DMS 273 (cell line): ENCODE measurements around the gene PHF2.

Source experiments
- DNase-seq: peaks from one replicate; lab custom pipeline; 2025; ENCODE audit not compliant: unreplicated experiment; lab: John Stamatoyannopoulos, UW

Gene PHF2

GRCh38 chr9:93648181-93648580, 71.8 kb downstream of the PHF2 start:
- DNase-seq: no peak

DNA sequence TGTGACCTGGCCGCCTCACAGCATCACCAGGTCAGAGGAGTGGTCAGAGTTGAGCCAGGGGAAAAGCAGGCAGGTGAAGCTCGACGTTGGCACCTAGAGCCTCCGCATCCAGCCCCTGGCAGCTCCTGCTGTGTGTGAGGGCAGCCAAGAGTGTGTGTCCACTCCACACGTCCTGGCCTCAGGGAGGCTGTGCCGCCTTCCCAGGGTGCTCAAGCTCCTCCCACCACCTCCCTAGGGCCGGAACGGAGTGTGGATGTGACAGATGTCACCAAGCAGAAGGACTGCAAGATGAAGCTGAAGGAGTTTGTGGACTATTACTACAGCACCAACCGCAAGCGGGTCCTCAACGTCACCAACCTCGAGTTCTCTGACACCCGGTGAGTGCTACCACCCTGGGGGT, 72.5 kb downstream of the PHF2 start:
- DNase-seq: no peak

DNA sequence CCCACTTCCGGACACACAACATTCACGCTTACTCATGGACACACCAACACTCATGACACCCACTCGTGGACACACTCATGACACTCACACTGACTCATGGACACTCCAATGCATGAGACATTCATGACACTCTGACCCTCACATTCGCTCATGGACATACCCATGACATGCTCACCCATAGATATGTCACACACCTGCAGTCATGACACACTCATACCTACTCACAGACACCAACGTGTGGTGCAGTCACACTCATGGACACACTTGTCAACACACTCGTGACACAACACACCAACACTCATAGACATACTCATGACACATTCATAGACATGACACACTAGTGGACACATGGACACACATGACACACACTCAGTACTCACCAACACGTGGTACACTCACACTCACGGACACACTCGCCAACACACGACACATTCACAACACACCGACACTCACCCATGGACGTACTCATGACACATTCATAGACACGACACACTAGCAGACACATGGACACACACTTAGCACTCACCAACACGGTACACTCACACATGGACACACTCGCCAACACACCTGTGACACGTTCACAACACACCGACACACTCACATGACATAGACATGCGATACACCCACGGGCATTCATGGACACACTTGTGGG, 73.4 kb downstream of the PHF2 start:
- no peak for DNase-seq

- DNase-seq: no peak
Measured at GRCh38 chr9:93650448-93650847, 74.1 kb downstream of the PHF2 start.

DNA sequence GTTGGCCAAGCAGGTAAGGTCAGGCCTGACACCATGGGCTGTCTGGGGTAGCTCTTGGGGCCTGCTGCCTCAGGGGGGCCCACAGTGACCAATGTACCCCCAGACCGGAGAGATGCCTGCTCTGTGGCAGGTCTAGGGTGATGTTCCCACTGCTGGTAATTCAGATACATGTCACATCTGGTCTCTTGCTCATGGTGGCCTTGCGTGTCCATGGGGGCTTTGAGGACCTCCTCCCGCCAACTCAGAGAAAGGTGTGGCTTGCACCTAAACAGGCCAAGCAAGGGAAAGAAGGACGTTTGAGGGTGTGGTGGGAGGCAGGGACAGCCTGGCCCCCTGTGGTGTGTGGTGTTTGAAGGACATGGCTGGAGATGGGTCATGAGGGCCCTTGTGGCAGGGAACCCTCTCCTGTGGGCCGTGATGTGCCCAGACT, 75.2 kb downstream of the PHF2 start:
- no peak for DNase-seq

DNA sequence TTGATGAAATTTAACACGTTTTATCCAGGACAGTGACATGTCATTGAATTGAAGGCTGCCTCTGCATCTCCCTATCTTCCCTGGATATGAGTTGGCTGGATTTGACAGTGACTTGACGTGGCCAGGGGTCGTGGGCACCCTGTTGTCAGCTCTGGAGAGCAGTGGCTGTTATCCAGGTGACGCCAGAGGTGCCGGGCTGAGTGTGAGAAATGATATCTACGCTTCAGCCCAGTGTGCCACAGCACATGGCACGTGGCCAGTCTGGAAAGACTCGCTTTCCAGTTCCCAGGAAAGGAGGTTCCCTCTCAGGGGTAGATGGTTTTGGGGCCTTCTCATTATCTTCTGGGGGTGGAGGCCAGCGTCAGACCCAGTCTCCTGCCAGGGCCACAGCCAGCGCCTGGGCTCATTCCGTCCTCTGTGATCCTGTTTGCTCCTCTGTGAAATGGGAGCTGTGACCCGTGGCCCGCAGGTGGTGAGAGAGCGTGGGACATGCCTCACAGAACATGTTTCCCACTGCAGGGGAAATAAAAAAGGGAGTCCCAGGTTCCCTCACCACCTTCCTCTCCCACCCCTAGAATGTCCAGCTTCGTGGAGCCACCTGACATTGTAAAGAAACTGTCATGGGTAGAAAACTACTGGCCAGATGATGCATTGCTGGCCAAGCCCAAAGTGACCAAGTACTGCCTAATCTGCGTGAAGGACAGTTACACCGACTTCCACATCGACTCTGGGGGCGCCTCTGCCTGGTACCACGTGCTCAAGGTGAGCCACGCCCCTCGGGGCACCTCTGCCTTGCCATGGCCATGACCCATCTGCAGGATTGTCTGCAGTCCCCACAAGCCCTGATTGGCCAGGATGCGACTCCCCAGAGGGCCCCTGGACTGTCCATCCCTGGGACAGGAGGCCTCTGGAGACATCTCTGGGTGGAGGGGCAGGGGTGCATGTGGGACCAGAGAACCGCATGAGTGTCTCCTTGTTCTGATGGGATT, 76.5 kb downstream of the PHF2 start:
- DNase-seq: no peak

- DNase-seq: no peak
Measured at GRCh38 chr9:93653760-93654159, 77.4 kb downstream of the PHF2 start.

- DNase-seq: no peak
Measured at GRCh38 chr9:93654351-93654961, 78.1 kb downstream of the PHF2 start.

DNA sequence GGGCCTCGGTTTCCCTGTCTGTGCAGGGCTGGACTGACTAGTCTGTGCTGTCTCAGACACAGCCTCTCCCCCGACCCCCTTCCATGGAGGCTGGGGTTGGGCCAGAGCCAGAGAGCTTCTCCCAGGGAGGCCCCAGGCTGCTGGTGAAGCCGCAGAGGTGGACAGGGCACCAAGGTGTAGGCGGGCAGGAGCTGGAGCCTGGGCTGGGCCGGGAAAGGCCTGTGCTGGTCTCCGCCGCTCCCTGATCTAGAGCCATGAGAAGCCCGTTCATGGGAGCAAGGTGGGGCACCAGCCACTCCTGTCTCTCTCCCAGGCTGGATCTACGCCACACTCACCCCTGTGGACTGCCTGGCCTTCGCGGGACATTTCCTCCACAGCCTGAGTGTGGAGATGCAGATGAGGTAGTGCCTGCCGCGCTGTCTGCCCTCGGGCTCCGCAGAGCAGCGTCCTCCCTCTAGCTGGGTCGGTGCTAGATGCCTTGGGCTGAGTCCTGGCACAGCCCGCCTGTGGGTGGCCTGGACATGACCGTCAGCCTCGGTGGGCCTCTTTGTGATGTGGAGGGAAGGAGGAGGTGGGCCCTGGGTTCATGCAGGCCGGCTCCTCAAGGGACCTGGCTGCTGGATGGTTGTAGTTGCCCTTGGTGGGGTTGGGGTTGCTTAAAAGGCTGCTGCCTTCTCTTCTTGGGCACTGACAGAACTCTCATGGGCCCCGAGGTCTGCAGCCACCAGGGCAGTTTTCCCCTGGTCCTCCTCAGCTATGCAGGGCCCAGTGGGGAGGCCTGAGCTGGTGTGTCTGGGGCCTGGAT, 79.4 kb downstream of the PHF2 start:
- no peak for DNase-seq

GRCh38 chr9:93656426-93657239, 80.2 kb downstream of the PHF2 start:
- DNase-seq: no peak

GRCh38 chr9:93657331-93658111, 81.1 kb downstream of the PHF2 start:
- no peak for DNase-seq

DNA sequence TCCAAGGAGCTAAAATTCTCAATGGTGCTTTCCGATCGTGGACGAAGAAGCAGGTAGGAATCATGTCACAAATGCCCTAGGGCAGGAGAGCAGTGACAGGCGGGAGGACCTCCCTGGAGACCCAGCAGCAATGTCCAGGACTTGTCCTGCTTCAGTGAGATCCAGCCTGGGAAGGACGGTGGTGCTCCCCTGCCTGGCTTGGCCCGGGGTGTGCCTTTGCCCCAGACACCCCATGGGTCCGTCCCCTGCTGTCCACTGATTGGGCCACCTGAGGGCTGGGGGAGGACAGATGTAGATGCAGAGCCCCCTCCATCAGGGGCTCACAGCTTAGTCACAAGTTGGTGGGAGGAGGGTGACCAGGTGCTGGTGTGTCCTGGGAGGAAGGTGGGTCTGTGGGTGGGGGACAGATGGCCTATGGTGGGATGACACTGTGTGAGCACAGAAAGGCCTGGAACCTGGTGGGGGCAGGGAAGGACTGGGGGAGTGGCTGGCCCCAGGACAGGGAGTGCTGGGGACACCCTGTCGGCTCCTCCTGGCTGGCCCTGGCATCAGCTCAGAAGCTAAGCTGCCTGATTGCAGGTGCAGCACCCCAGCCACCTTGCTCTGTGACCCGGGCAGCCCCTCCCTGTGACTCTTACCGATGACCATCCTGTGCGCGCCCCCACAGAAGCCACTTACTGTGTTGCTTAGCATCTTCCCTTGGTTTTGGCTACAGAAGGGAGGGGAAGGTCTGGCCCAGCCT, 82.0 kb downstream of the PHF2 start:
- DNase-seq: no peak

DNA sequence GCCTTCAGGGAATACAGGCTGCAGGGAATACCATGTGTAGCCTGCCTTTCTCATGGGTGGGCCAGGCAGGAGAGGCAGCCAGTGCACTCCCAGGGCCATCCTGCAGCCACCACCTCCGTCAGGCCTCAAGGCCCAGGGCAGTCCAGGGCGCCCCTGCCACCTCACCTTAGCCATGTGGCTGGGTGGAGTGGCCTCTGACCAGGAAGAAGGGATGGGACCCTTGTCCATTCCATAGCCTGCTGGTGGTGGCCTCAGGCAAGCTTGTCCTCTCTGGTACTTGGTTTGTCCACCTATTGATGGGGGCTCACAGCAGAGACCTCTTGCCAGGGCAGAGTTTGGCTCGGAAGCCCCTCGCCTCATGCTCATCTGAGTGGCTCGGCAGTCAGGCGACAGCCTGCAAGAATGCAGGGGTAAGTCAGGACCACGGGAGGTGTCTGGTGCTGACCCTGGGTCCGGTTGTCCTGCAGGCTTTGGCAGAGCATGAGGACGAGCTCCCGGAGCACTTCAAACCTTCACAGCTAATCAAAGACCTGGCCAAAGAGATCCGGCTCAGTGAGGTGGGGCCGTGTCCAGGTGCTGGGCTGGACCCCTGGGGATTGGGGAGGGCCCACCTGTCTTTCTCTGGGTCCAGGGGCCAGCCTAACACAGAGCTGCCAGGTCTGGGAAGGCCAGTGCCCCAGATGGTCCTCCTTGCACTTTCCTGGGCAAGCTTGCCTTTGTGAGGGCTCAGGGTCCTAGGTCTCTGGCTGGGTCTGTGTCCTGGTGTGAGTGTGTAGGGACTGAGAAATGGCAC, 82.9 kb downstream of the PHF2 start:
- no peak for DNase-seq

DNA sequence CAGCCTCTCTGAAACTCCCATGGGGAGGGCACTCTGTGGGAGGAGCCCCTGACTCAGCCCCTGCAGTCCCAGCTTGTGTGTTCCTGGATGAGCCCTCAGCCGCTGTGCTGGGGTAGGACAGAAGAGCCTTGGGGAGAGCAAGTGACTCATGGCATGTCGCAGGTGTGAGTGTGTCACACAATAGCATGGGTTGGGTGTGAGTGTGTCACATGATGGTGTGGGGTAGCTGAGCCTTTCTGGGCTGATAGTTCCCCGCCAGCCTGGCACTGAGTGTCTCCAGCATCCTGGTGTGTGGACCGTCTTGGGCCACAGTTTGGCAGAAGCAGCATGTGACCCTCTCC, 83.4 kb downstream of the PHF2 start:
- DNase-seq: no peak

- DNase-seq: no peak
Measured at GRCh38 chr9:93660352-93661046, 84.1 kb downstream of the PHF2 start.

- DNase-seq: no peak
Measured at GRCh38 chr9:93661591-93661990, 85.2 kb downstream of the PHF2 start.

GRCh38 chr9:93662016-93662638, 85.7 kb downstream of the PHF2 start:
- no peak for DNase-seq
